ENCODE measurements around the gene GRIFIN.
A peak's percentile ranks its signal among the peaks of the same experiment; 100 is the strongest.
"Not testable (repeated sequence)": the region's sequence is repeated elsewhere in the genome, so short reads cannot be mapped to it uniquely, and the experiment has no call there.

The GRIFIN gene

DNA sequence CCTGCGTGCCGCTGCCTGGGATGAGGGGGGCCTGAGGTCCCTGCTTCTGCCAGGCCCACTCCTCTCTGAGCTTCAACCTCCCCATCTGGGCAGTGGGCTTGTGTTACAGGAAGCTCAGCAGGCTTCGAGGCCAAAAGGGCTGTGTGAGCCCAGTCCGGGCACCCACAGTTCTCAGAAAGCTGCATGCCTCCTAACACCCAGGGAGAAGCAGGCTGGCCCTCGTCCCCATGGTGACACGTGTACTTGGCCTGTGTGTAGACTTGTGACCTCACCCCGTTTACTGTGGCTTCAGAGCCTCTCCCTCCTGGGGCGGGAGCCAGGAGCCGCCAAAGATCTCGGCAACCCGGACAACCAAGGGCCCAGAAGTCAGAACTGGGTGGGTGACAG lies 2.2 kb upstream of the GRIFIN start:
- DNase-seq (ENCODE audit: low read depth), result no peak

DNA sequence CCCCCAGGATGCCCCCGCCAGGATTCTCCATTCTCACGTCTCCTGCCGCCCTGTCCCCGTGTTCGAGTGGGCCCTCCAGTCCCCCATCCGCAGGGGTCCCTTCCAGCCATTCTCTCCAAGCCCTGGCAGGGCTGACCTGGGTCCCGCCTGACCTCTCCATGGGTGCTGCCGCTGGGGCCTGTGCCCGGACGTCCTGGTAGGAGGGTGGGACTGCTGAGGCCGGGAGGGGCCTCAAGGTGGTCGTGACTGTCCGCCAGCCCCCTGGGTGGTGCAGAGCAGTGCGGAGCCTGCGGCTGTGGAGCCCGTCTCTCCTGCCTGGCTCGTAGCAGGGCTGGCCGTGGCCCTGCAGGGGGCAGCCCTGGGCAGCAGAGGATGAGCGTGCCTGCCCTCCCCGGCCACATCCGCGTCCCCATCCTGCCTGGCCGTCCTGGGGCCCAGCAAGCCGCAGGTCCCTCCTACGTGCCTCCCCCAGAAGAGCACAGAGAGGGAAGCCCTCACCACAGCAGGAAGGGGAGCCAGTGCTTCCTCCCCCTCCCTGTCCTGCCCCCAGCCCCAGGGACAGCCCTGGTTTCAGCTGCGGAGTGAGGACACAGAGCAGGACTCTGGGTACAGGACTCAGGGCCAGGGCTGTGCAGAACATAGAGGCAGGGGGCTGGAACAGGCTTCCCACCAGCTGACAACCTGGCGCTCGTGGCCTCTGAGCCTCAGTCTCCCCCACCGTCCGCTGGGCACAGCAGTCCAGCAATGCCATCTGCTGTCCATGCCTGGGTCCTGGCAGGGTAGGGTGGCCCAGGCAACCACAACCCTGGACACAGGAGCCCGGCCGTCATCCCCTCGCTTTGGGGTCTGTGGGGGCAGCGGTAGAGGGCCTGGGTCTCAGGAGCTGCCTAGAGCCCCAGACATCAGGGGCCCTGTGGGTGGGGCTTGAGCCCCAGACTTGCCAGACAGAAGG lies 1.5 kb upstream of the GRIFIN start:
- peak; percentile 43 for DNase-seq (ENCODE audit: low read depth)

DNA sequence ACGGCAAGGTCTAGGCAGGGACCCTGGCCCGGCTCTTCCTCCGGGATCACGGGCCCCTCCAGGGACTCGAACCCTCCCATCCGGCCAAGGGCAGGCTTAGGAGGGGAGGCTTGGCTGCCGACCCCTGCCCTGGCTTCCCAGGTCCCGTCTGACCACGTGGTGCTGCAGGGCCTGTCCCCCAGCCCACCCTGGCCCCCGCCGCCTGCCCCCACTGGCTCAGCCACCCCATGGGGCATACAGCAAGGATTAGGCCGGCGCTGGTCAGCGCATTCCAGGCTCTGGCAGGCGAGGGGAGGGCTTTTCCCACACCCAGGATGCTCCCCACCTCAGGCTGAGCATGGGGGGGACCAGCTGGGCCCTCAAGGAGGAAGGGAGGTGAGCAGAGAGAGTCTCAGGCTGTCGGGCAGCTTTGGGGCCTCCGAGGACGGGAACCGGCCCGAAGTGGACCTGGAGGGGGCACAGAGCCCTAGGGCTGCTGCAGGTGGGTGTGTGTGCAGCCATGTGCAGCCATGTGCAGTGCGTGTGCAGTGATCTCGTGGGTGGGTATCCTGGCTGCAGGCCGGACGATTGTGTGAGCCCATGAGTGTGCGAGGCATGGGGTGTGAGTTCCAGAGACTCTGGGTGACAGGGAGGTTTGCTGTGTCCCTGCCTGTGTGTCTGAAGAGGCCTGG lies 713 bp upstream of the GRIFIN start:
- DNase-seq (ENCODE audit: low read depth), result no peak

DNA sequence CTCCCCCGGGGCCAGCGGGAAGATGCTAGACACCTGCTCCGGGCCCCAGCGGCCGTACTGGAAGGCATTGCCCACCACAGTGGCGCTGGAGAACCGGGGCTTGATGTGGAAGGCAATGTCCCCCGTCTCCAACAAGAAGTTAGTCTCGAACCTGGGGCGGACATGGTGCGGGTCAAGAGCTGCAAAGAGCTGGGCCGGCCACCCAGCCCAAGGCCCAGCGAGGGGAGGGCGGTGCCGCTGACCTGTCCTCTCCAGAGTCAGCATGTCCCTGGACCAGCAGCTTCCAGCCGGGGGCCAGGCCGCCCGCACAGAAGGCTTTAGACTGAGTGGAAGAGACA lies 551 bp downstream of the GRIFIN start:
- no peak for DNase-seq (ENCODE audit: low read depth)

DNA sequence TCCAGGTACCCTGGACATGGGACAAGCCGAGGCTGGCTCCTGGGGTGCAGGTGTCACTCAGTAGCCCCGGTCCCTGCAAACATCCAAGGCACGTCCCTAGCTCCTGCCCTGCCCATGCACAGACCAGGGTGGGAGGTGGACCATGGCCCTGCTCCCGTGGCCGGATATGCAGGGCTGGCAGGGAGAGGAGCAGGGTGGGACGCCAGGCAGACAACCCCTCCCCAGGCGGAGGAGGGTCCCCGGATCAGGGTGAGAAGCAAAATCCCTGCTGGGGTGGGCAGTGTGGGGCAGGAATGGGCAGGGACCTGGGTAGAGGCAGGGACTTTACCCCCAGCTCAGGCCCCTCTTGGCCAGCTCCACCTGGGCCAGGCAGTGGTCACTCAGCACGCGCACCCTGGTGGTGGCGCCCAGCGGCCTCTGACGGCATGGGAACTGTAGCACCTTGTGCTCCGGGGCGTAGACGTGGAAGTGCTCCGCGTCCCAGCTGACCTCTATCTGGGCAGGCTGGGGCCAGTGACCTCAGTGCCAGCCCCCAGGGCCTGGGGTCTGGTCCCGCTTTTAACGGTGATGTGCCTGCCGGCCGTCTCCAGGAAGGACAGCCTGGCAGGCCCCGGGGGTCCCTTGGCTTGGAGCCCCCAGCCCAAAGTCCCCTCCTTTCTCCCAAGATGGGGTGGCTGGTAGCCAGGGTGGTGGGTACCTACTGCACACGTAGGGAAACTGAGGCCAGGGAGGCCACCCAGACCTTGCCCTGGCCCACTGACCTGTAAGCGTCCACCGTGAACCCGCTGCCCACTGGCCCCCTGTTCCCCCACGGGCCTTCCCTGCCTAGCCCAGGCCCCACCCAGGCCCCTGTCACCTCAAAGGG lies 1.2 kb downstream of the GRIFIN start:
- no peak for DNase-seq (ENCODE audit: low read depth)

DNA sequence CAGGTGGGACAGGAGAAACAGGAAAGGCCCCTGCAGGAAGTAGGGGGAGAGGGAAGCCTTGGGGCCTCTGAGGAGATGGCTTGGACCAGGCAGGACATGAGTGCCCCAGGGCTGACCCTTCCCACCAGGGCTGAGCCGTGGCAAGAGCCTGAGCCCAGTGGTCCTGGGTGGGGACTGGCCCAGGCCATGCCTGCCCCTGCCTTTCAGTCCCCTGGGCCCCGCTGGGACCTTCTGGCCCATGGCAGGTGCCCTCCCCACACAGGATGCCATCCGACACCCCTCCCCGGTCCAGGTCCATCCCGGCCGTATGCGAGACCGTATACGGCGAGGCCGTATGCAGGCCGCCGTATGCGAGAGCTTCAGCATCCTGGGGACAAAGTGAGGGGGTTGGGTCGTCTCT lies 2.0 kb downstream of the GRIFIN start:
- DNase-seq (ENCODE audit: low read depth), result no peak

DNA sequence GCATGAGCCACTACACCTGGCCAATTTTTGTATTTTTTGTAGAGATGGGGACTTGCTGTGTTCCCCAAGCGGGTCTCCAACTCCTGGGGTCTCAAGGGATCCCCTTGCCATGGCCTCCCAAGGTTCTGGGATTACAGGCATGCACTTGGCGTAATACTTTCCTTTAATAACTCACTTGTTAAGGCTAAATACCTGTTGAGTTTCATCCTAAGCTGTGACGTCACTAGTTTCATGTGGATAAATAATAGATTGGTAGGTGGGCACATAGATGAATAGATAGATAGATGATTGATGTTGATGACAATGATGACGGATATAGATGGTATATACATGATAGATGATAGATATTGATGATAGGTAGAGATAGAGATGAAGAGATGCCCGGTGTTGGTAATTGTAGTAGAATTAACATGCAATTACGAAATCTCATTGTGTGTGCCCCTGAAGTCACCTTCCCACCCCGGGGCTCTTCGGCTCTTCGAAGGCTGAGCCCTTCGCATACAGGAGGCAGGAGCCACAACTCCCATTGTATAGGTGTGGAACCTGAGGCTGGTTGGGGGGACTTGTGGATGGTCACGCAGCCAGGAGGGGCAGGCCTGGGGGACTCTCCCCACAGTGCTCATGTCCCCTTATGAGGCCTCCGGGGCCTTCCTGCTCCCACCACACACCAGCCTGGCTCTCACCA lies 2.6 kb downstream of the GRIFIN start:
- no peak for DNase-seq (ENCODE audit: low read depth)

DNA sequence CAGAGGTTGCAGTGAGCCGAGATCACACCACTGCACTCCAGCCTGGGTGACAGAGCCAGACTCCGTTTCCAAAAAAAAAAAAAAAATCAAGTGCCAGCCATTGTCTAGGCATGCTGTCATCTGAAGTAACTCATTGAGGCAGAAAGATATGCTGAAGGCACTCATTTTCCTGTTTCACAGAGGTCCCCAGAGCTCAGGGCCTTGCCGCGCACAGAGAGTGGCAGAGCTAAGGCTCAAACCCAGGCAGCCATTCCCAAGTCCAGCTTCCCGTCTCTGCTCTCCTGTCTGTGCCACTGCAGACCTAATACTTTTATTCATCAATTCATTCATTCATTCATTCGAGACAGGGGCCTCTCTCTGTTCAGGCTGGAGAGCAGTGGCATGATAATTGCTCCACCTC lies 3.5 kb downstream of the GRIFIN start:
- DNase-seq (ENCODE audit: low read depth), result no peak

DNA sequence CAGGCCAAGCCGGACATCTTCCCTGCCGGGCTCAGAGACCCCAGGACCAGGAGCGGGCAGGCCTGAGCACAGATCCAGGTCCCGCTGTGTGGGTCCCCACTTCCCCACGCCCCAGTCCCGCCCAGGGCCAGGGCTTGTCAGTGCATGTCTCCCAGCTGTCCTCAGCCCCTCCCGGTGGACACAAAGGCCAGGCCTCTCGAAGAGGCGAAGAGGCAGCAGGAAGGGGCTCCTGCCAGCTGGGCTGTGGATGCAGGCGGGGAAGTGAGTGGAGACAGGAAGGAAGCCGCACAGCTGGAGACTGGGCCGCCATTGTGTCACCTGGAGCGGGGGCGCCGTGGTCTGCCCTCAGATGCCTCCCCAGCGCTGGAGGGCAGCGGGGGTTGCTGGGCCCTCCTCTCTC lies 4.8 kb downstream of the GRIFIN start:
- DNase-seq (ENCODE audit: low read depth), result no peak

DNA sequence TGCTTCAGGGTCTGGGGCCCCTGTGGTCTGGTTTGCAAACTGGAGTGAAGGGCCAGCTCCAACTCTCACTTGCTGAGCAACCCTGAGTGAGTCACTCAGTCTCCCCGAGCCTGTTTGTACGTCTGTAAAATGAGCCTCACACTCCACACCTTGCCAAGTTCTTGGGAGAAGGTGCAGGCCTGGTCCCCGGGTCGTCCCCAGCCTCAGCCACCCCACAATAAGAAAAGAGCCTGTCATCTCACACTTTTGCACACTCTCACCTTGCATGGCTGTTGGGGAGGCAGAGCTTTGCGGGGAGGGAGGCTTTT lies 5.2 kb downstream of the GRIFIN start:
- DNase-seq (ENCODE audit: low read depth), result no peak

DNA sequence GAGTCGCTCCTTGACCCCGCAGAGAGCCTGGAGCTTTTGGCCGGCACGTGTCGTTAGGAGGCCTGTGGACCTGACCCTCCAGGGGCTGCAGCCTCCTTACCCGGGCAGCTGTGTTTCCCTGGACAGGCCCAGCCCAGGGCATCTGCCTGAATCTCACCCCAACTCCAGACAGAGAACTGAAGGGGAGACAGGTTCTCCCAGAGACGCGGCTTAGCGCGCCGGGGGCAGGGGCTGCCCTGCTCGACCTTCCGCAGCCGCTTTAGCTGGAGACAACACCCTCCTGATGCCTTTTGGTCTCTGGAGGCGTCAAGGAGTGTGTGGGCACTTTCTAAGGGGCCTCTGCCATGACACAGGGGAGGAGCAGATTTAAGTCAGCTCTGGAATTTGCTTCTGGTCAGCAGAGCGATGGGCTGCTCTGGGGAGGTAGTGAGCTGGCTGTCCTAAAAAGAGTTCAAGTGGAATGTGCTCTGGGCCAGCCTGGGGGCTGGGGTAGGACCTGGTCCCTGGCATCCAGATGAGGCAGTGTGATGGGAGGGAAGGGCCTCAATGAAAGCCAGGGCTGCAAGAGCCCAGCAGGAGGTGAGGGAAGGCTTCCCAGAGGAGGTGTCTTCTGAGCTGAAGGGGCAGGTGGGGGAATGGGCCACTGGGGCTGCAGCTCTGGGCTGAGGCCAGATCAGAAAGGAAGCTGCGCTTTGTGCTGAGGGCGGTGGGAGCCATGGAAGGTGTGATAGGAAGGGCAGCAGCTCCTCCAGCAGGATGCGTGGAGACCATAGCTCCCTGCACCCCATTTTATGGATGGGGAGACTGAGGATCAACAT lies 5.8 kb downstream of the GRIFIN start:
- DNase-seq (ENCODE audit: low read depth), result no peak

DNA sequence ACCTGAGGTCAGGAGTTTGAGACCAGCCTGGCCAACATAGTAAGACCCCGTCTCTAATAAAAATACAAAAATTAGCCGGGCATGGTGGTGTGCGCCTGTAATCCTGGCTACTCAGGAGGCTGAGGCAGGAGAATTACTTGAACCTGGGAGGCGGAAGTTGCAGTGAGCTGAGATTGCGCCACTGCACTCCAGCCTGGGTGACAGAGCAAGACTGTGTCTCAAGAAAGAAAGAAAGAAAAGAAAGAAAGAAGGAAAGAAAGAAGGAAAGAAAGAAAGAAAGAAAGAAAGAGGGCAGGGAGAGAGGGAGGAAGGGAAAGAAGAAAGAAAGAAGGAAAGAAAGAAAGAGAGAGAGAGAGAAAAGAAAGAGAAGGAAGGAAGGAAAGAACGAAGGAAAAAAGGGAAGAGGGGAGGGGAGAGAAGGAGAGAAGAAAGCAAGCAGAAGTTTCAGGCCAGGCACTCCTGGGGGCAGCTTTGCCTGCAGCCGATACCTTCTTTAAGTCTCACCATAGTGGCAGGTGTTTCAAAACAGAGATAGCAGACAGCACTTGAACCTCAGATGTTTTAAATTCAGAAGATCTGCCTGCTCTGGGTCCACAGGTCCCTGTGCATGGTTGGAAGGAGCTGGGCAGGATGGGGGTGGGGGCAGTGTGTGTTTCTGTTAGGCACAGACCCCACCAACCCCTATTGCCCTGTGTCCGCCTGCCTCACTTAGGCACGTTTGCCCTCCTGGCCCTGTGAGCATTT lies 6.6 kb downstream of the GRIFIN start:
- DNase-seq (ENCODE audit: low read depth), result not testable (repeated sequence)

DNA sequence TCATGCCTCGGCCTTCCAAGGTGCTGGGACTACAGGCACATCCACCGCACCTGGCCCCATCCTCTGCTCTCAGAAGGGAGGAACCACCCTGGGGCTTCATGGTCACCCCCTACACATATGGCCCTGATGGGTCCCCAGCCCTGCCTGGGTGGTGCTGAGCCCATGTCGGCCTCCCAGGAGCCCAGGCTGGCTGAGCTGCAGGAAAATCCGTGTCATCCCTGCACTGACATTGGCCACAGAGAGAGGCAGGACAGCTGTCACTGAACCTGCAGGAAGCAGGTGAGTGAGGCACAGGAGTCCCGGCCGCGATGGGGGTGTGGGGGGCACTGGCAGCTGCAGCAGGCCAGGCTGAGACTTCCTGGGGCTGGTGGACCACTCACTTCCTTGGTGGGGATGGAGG lies 8.0 kb downstream of the GRIFIN start:
- no peak for DNase-seq (ENCODE audit: low read depth)

DNA sequence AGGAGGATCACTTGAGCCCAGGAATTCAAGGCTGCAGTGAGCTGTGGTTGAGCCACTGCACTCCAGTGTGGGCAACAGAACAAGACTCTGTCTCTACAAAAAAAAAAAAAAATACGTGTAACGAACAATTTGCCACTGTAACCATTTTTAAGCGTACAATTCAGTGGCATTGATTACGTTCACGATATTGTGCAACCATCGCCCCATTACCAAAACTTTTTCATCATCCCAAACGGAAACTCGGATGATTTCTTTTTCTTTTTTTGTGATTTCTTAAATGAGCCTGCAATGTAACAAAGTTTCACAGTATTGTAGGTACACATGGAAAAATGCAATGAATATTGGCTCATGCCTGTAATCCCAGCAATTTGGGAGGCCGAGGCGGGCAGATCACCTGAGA lies 9.5 kb downstream of the GRIFIN start:
- no peak for DNase-seq (ENCODE audit: low read depth)

DNA sequence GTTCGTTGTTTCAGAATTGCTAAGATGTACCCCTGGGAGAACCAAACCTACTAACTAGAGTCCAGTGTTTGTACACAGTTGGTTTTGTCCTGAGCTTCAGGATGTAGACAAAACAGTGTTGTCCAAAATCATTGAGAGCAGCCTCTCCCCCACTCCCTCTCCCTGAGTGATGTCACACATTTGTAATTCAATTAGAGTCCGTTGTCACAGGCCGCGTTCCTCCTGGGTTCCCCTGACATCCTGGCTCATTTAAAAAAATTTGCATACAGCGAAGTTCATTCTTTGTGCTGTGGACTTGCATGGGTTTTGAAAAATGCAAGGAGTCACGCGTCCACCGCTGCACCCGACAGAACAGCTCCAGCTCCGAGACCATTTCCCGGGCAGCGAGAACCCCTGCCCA lies 10.3 kb downstream of the GRIFIN start:
- no peak for DNase-seq (ENCODE audit: low read depth)

DNA sequence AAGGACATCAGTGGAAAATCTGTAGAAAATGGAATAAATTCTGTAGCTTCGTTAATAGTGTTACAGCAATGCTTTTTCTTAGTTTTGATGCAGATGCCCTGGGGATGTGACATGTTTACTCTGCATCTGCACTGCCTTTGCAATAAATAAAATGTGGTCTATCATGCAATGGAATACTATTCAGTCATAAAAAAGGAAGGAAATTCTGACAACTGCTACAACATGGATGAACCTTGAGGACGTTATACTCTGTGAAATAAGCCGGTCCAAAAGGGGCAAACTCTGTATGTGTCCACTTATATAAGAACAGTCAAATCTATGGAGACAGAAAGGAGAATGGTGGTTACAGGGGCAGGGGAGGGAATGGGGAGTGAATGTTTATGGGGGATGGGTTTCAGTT lies 13.5 kb downstream of the GRIFIN start:
- no peak for DNase-seq (ENCODE audit: low read depth)

DNA sequence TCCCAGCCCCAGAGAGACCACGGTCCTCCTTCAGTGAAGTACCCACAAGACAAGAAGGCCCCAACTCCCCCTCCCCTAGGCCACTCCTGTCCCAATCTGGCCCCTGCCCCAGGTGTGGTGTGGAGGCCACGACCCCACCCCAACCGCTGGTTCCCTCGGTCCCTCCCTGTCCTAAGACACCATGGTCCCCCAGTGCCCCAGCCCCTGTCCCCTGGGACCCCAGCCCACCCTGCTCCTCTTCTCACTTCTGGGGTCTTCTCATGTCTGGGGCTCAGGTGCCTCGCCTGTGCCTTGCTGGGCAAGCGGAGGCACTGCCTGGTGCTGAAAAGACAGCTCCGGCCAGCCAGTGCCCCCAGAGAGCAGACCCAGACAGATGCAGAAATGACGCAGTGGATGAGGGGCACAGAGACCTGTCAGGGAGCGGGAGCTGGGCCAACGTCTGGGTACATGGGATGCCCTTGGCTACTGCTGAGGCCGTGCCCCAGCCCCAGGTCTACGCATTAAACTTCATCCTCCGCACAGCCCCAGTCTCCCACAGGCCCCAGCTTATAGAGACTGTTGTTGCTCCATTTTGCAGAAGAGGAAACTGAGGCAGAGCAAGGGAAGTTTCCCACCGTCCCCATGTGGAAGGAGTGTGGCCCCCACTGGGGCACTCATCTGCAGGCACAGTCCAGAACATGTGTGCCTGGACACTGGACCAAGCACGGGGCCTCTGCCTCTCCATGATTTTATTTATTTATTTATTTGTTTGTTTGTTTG lies 14.8 kb downstream of the GRIFIN start:
- DNase-seq (ENCODE audit: low read depth), result no peak

DNA sequence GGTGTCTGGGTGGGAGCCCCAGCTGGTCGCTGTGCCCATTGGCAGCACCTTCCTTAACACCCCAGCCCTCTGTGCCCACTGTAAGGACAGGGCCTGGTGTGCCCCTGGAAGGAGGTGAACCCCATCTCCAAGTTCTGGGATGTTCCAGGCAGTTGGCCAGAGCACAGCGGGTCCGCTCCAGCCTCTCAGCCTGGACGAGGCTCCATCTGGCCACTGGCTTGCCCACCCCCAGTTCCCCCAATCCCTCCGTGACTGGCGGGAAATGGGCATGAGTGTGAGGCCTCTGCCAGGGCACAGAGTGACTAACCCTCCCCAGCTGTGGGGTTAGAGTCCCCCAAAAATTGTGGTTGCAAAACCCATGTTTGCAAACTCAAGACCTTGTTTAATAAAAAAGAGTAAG lies 15.6 kb downstream of the GRIFIN start:
- DNase-seq (ENCODE audit: low read depth), result no peak

DNA sequence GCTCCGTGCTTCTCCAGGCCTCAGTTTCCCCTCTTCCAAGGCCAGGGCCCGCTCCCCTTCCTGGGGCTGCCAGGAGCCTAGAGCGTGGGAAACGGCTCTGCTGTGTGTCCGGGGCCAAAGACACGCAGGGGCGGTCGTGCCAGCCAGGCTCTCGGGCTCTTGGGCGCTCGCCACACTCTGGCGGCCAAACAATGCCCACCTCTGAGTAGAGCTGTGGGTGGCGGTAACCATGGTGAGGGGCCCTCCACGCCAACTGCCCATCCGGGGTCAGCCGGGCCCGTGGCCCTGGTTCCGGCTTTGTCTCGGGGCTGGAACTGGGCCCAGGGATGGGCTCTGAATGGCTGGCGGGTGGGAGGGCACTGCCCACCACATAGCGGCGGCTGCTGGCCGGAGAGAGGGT lies 16.0 kb downstream of the GRIFIN start:
- DNase-seq (ENCODE audit: low read depth), result no peak

DNA sequence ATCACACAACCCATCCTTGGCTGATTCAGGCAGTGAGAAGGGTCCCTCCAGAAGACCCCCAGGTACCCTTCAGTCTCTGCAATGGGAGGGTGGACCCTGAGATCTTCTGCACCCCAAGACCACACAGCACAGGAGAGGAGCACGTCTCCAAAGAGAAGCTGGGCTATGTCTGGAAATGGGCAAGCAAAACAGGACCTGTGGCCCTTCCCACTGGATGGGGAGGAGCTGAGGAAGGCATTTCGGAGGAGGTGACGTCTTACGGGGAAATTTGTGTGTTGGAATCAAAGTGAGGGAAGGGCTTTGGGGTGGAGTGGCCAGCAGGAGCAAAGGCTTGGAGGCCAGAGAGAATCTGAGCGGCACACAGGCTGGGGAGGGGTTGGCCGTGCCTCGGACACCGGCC lies 16.5 kb downstream of the GRIFIN start:
- no peak for DNase-seq (ENCODE audit: low read depth)

Data from stimulated activated CD8-positive, alpha-beta memory T cell treated with anti-CD3 and anti-CD28 coated beads, Interleukin-12 subunit alpha, Interleukin-12 subunit beta, amount 100 ng/mL, for 4 hours (primary cell).